WTC11 (cell line): Measurements from ENCODE around the gene KAZN. TPM values are rescaled to one million over a fixed set of nuclear protein-coding genes. Genes with fewer than 3 reads are reported as not detected.

Experiments
- ATAC-seq: fragments of 200-7000 bp; cut with Tn5 transposase; 2 replicates; pipeline ENCODE4 v1.10.0; 2021; ENCODE audit warnings: mild to moderate bottlenecking, moderate library complexity
- CTCF ChIA-PET: fragments of 300-600 bp; sonication (Branson Sonifier 250); formaldehyde crosslinking; loops from one replicate; lab custom pipeline; 2021; ENCODE audit warnings: antibody characterized with exemption; lab: Charles Lee
- POLR2A ChIA-PET: fragments of 350-600 bp; sonication (Branson Sonifier 250); formaldehyde crosslinking; loops from one replicate; lab custom pipeline; 2021; ENCODE audit warnings: antibody characterized with exemption; lab: Charles Lee
- DNase-seq: peaks from one replicate; pipeline ENCODE4 v3.0.0; 2021; ENCODE audit warnings: low spot score
- H3K27ac Mint-ChIP-seq: 2 replicates; pipeline ENCODE4 v1.8.0; 2021; ENCODE audit warnings: mixed read lengths
- H3K27me3 Mint-ChIP-seq: 2 replicates; pipeline ENCODE4 v1.8.0; 2021; ENCODE audit warnings: low read depth, mild to moderate bottlenecking, moderate library complexity, mixed read lengths
- H3K36me3 Mint-ChIP-seq: 2 replicates; pipeline ENCODE4 v1.8.0; 2021; ENCODE audit warnings: mixed read lengths
- H3K4me1 Mint-ChIP-seq: 2 replicates; pipeline ENCODE4 v1.8.0; 2022; ENCODE audit warnings: mixed read lengths
- H3K4me3 Mint-ChIP-seq: 2 replicates; pipeline ENCODE4 v1.8.0; 2021; ENCODE audit warnings: mild to moderate bottlenecking, moderate library complexity, mixed read lengths
- H3K9me3 Mint-ChIP-seq: 2 replicates; pipeline ENCODE4 v1.8.0; 2021; ENCODE audit warnings: mixed read lengths
- ATF3 ChIP-seq: sonication (generic); formaldehyde crosslinking; conservative IDR thresholded peaks from 2 replicates; pipeline ENCODE4 v1.8.1; 2022; ENCODE audit warnings: mild to moderate bottlenecking, missing genetic modification reagents
- CDX4 ChIP-seq: fragments of 250-450 bp; sonication (Bioruptor Pico); IDR thresholded peaks from 2 replicates; pipeline ENCODE4 v1.9.0; 2021; ENCODE audit warnings: moderate library complexity, mild to moderate bottlenecking, inconsistent platforms, borderline replicate concordance
- EMX1 ChIP-seq: fragments of 250-450 bp; sonication (Bioruptor Pico); IDR thresholded peaks from 2 replicates; pipeline ENCODE4 v1.8.0; 2021; ENCODE audit warnings: mild to moderate bottlenecking
- FOXJ3 ChIP-seq: sonication (generic); formaldehyde crosslinking; IDR thresholded peaks from 2 replicates; pipeline ENCODE4 v1.9.0; 2021; ENCODE audit warnings: missing genetic modification reagents, mild to moderate bottlenecking, borderline replicate concordance
- GTF2I ChIP-seq: fragments of 250-450 bp; sonication (Bioruptor Pico); conservative IDR thresholded peaks from 2 replicates; pipeline ENCODE4 v1.4.0; 2021; ENCODE audit warnings: mild to moderate bottlenecking
- MAX ChIP-seq: sonication (generic); formaldehyde crosslinking; IDR thresholded peaks from 2 replicates; pipeline ENCODE4 v1.8.0; 2022; ENCODE audit warnings: mild to moderate bottlenecking, missing genetic modification reagents
- MLX ChIP-seq: sonication (generic); formaldehyde crosslinking; IDR thresholded peaks from 2 replicates; pipeline ENCODE4 v1.8.1; 2023; ENCODE audit warnings: mild to moderate bottlenecking, missing genetic modification reagents, moderate library complexity
- MXD4 ChIP-seq: fragments of 250-450 bp; sonication (Bioruptor Pico); IDR thresholded peaks from 2 replicates; pipeline ENCODE4 v1.8.0; 2021; ENCODE audit warnings: mild to moderate bottlenecking, moderate library complexity, borderline replicate concordance
- NFE2L1 ChIP-seq: sonication (generic); formaldehyde crosslinking; IDR thresholded peaks from 2 replicates; pipeline ENCODE4 v1.8.1; 2023; ENCODE audit warnings: missing genetic modification reagents
- RORB ChIP-seq: fragments of 250-450 bp; sonication (Bioruptor Pico); IDR thresholded peaks from 2 replicates; pipeline ENCODE4 v1.9.0; 2021; ENCODE audit warnings: mild to moderate bottlenecking
- SMAD4 ChIP-seq: sonication (generic); formaldehyde crosslinking; IDR thresholded peaks from 2 replicates; pipeline ENCODE4 v1.8.0; 2022; ENCODE audit warnings: mild to moderate bottlenecking, missing genetic modification reagents
- TEAD4 ChIP-seq: sonication (generic); formaldehyde crosslinking; IDR thresholded peaks from 2 replicates; pipeline ENCODE4 v1.8.0; 2022; ENCODE audit warnings: mild to moderate bottlenecking, missing genetic modification reagents
- ZBTB21 ChIP-seq: sonication (generic); formaldehyde crosslinking; IDR thresholded peaks from 2 replicates; pipeline ENCODE4 v1.8.1; 2023; ENCODE audit warnings: mild to moderate bottlenecking, missing genetic modification reagents, borderline replicate concordance
- ZNF121 ChIP-seq: sonication (generic); formaldehyde crosslinking; IDR thresholded peaks from 2 replicates; pipeline ENCODE4 v1.8.0; 2023; ENCODE audit warnings: missing genetic modification reagents
- ZNF219 ChIP-seq: sonication (generic); formaldehyde crosslinking; IDR thresholded peaks from 2 replicates; pipeline ENCODE4 v1.8.0; 2023; ENCODE audit warnings: missing genetic modification reagents, mild to moderate bottlenecking, borderline replicate concordance
- ZNF263 ChIP-seq: sonication (generic); formaldehyde crosslinking; IDR thresholded peaks from 2 replicates; pipeline ENCODE4 v1.8.1; 2022; ENCODE audit warnings: low read depth, mild to moderate bottlenecking, moderate library complexity, missing genetic modification reagents
- ZNF423 ChIP-seq: fragments of 250-450 bp; sonication (Bioruptor Pico); IDR thresholded peaks from 2 replicates; pipeline ENCODE4 v2.1.2; 2022; ENCODE audit warnings: mild to moderate bottlenecking, moderate library complexity
- ZSCAN18 ChIP-seq: fragments of 250-450 bp; sonication (Bioruptor Pico); IDR thresholded peaks from 2 replicates; pipeline ENCODE4 v2.1.2; 2022; ENCODE audit warnings: mild to moderate bottlenecking, moderate library complexity
- total RNA-seq: library from RNA; stranded (reverse); gene quantifications from 3 replicates; pipeline ENCODE4 v1.2.3, GENCODE V29; 2021
- TF ChIP-seq, protein P1 (sequence below): sonication (generic); formaldehyde crosslinking; IDR thresholded peaks from 2 replicates; pipeline ENCODE4 v1.8.1; 2023; ENCODE audit warnings: mild to moderate bottlenecking, missing genetic modification reagents
- TF ChIP-seq, protein P2 (sequence below): sonication (generic); formaldehyde crosslinking; IDR thresholded peaks from 2 replicates; pipeline ENCODE4 v1.8.1; 2023; ENCODE audit warnings: mild to moderate bottlenecking, missing genetic modification reagents, moderate library complexity
- TF ChIP-seq, protein P3 (sequence below): sonication (generic); formaldehyde crosslinking; IDR thresholded peaks from 2 replicates; pipeline ENCODE4 v1.8.0; 2022; ENCODE audit warnings: mild to moderate bottlenecking, missing genetic modification reagents
- TF ChIP-seq, protein P4 (sequence below): sonication (generic); formaldehyde crosslinking; IDR thresholded peaks from 2 replicates; pipeline ENCODE4 v1.8.1; 2022; ENCODE audit warnings: low read depth, missing genetic modification reagents, borderline replicate concordance
- TF ChIP-seq, protein P5 (sequence below): sonication (generic); formaldehyde crosslinking; IDR thresholded peaks from 2 replicates; pipeline ENCODE4 v1.8.0; 2023; ENCODE audit warnings: missing genetic modification reagents
- TF ChIP-seq, protein P6 (sequence below): fragments of 250-450 bp; sonication (Bioruptor Pico); IDR thresholded peaks from 2 replicates; pipeline ENCODE4 v1.9.0; 2021; ENCODE audit warnings: mild to moderate bottlenecking

The KAZN gene
- total RNA-seq, 1 experiment from 2014 or later = 19.9 TPM

DNA sequence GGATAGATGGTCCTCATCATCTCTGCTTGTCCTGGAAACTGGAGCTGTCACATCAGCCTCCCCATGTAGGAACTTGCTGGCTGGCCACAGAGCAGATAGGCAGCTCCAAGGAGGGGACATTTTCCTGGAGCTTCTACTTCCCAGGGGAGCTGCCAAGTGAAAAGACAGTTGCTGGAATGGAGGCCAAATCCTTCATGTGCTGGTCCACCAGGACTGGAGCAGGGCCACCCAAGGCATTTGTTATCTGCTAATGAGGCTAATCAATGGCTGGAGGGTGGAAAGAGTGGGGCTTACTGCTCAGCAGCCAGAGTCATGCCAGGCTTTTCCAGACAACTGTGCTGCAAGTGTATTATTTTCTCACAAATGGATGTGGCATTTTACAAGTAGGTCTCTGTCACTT lies 22.5 kb downstream of the KAZN start (continued):
- TF ChIP-seq, protein P1, sequence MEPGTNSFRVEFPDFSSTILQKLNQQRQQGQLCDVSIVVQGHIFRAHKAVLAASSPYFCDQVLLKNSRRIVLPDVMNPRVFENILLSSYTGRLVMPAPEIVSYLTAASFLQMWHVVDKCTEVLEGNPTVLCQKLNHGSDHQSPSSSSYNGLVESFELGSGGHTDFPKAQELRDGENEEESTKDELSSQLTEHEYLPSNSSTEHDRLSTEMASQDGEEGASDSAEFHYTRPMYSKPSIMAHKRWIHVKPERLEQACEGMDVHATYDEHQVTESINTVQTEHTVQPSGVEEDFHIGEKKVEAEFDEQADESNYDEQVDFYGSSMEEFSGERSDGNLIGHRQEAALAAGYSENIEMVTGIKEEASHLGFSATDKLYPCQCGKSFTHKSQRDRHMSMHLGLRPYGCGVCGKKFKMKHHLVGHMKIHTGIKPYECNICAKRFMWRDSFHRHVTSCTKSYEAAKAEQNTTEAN (CRISPR knock-in tag) = no peak
- no peak for TF ChIP-seq ZSCAN18 (CRISPR knock-in tag)
- TF ChIP-seq MXD4 (CRISPR knock-in tag) = no peak
- TF ChIP-seq, protein P2, sequence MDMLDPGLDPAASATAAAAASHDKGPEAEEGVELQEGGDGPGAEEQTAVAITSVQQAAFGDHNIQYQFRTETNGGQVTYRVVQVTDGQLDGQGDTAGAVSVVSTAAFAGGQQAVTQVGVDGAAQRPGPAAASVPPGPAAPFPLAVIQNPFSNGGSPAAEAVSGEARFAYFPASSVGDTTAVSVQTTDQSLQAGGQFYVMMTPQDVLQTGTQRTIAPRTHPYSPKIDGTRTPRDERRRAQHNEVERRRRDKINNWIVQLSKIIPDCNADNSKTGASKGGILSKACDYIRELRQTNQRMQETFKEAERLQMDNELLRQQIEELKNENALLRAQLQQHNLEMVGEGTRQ (CRISPR knock-in tag) = no peak
- TF ChIP-seq, protein P3, sequence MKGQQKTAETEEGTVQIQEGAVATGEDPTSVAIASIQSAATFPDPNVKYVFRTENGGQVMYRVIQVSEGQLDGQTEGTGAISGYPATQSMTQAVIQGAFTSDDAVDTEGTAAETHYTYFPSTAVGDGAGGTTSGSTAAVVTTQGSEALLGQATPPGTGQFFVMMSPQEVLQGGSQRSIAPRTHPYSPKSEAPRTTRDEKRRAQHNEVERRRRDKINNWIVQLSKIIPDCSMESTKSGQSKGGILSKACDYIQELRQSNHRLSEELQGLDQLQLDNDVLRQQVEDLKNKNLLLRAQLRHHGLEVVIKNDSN (CRISPR knock-in tag) = no peak

- CTCF ChIA-PET = no interaction called here
- peaks cover 37% of the 10 kb centered on the region for H3K4me1 Mint-ChIP-seq
- POLR2A ChIA-PET = no interaction called here
- peaks cover 3% of the 10 kb centered on the region; the same call in 1 of the 2 replicates for H3K36me3 Mint-ChIP-seq
- no peak for ATAC-seq
- H3K4me3 Mint-ChIP-seq = no peak overlapping the region
- TF ChIP-seq, protein P4, sequence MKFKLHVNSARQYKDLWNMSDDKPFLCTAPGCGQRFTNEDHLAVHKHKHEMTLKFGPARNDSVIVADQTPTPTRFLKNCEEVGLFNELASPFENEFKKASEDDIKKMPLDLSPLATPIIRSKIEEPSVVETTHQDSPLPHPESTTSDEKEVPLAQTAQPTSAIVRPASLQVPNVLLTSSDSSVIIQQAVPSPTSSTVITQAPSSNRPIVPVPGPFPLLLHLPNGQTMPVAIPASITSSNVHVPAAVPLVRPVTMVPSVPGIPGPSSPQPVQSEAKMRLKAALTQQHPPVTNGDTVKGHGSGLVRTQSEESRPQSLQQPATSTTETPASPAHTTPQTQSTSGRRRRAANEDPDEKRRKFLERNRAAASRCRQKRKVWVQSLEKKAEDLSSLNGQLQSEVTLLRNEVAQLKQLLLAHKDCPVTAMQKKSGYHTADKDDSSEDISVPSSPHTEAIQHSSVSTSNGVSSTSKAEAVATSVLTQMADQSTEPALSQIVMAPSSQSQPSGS (CRISPR knock-in tag) = no peak
- no peak for TF ChIP-seq RORB (CRISPR knock-in tag)
- TF ChIP-seq ZNF121 = no peak
- no peak for TF ChIP-seq TEAD4
- TF ChIP-seq CDX4 (CRISPR knock-in tag) = no peak
- no peak for TF ChIP-seq SMAD4 (CRISPR knock-in tag)
- no peak for TF ChIP-seq ZNF219 (CRISPR knock-in tag)
- TF ChIP-seq MAX (CRISPR knock-in tag) = no peak
- no peak for TF ChIP-seq MLX (CRISPR knock-in tag)
- TF ChIP-seq ATF3 (CRISPR knock-in tag) = no peak
- no peak for TF ChIP-seq NFE2L1
- no peak for TF ChIP-seq EMX1 (CRISPR knock-in tag)
- TF ChIP-seq ZBTB21 (CRISPR knock-in tag) = no peak
- TF ChIP-seq GTF2I (CRISPR knock-in tag) = no peak
- no peak for TF ChIP-seq FOXJ3
- TF ChIP-seq MXD4 (CRISPR knock-in tag) = no peak
- no peak for TF ChIP-seq ZNF263 (CRISPR knock-in tag)
- TF ChIP-seq, protein P5, sequence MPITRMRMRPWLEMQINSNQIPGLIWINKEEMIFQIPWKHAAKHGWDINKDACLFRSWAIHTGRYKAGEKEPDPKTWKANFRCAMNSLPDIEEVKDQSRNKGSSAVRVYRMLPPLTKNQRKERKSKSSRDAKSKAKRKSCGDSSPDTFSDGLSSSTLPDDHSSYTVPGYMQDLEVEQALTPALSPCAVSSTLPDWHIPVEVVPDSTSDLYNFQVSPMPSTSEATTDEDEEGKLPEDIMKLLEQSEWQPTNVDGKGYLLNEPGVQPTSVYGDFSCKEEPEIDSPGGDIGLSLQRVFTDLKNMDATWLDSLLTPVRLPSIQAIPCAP (CRISPR knock-in tag) = no peak
- TF ChIP-seq, protein P6, sequence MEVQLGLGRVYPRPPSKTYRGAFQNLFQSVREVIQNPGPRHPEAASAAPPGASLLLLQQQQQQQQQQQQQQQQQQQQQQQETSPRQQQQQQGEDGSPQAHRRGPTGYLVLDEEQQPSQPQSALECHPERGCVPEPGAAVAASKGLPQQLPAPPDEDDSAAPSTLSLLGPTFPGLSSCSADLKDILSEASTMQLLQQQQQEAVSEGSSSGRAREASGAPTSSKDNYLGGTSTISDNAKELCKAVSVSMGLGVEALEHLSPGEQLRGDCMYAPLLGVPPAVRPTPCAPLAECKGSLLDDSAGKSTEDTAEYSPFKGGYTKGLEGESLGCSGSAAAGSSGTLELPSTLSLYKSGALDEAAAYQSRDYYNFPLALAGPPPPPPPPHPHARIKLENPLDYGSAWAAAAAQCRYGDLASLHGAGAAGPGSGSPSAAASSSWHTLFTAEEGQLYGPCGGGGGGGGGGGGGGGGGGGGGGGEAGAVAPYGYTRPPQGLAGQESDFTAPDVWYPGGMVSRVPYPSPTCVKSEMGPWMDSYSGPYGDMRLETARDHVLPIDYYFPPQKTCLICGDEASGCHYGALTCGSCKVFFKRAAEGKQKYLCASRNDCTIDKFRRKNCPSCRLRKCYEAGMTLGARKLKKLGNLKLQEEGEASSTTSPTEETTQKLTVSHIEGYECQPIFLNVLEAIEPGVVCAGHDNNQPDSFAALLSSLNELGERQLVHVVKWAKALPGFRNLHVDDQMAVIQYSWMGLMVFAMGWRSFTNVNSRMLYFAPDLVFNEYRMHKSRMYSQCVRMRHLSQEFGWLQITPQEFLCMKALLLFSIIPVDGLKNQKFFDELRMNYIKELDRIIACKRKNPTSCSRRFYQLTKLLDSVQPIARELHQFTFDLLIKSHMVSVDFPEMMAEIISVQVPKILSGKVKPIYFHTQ (CRISPR knock-in tag) = no peak
- TF ChIP-seq ZNF423 (CRISPR knock-in tag) = no peak
- H3K9me3 Mint-ChIP-seq = peaks cover 19% of the 10 kb centered on the region
- H3K27me3 Mint-ChIP-seq = no peaks in the 10 kb centered on the region
- H3K27ac Mint-ChIP-seq = no peak overlapping the region
- DNase-seq = no peak
Measured at GRCh38 chr1:14623090-14623489, 24.6 kb downstream of the KAZN start.
